ENCODE measurements around the gene TCN2.
"Not testable (repeated sequence)": the region's sequence is repeated elsewhere in the genome, so short reads cannot be mapped to it uniquely, and the experiment has no call there.

The TCN2 gene

GRCh38 chr22:30649430-30650007 is 42.5 kb downstream of the TCN2 start:
- DNase-seq, result peak; percentile 80

DNA sequence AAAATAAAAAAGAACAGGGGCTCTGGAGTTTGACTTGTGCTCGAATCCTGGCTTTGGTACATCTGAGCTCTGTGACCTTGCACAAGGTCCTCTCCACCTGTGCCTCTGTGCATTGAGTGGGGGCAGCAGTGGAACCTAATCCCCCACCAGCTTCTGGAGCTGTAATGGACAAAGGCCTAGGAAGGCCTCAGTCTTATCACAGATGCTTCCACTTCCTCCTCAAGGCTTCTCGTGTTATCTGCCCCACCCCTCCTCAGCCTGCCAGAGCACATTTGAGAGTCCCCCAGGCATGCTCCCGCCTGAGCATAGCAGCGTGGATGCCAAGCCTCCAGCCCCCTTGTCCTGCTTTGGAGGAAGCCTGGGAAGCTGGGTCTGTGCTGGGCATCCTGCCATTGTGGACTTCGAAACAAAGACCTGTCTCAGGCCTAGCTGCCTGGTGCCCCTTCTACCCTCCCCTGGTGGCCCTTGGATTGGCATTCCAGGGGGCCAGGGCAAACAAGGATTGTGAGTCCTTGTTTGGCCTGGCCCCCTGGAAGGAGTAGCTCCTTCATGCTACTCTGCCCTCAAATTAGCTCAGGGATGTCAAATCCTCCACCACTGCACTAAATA is 43.6 kb downstream of the TCN2 start:
- no peak for DNase-seq

- no peak for DNase-seq
These were observed 45.9 kb downstream of the TCN2 start for GRCh38 chr22:30652852-30653251.

DNA sequence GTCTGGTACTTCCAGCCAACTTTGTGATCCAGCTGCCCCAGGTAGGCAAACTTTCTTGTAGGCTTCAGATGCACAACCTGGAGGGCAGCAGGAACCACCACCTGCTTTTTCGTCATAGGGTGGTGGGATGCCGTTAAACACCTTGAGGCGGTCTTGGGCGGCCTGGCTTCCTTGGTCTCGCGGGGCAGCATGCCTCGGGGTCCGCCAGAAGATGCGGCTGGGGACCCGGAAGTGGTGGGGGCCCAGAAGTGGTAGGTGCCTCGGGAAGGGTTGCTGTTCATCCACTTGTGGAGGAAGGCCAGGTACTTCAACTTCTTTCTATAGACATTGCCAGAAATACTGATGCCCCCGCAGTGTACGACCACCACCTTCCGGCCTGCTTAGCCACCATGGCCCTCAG is 47.4 kb downstream of the TCN2 start:
- DNase-seq, result no peak

- no peak for DNase-seq
These were observed 48.6 kb downstream of the TCN2 start for GRCh38 chr22:30655532-30655931.

GRCh38 chr22:30662040-30662439 is 55.1 kb downstream of the TCN2 start:
- DNase-seq, result no peak

DNA sequence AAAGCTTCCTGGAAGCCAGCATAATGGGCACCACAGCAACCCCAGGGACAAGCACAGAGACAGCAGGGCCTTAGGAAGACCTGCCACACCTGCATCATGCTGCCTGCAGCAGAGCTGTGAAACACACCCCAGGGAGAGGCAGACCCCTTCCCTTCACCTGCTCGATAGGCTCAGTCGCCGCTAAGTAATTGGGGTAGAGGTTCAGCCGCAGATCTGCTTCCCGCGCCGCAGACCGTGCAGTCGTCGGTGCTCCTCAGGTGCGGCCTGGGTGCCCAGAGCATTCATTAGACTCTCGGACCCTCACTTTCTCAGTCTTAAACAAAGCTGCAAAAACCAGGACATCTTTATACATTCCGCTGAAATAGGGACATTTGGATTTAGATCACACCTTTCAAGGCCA is 57.8 kb downstream of the TCN2 start:
- no peak for DNase-seq

DNA sequence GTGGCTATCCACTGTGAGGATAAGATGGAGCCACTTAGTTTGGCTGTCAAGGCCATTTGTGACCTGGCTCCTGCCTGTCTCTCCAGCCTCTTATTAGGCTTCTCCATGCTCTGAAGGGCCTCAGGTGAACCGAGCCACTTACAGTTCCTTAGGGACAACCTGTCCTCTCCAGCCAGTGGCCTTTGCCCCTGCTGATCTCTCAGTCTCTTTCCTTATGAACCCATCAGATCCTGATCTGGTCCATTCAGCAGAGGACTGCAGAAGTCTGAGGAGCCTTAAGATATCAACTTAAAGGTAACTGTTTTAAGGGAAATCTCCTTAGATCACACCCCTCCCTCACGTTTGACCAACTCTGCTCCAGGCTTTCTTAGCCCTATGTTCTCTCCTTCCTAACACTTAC is 58.3 kb downstream of the TCN2 start:
- no peak for DNase-seq

DNA sequence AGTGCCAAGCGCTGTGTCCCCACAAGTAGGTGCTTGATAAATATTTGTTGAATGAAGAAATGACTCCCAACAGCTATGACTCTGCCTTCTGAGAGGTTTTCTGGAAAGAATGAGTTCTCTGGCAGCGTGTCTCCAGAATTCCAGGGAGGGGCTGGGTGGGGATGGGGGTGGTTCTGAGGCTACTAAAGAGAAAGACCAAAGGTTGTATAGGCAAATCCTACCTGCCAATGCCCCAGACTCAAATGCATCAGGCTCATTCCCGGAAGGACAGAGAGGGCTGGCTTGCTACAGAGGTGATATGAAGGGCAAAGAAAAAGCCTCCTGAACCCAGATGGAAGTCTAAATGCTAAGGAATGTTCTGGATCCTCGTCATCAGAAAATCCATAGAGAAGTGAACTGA is 58.8 kb downstream of the TCN2 start:
- no peak for DNase-seq

GRCh38 chr22:30667107-30667493 is 60.1 kb downstream of the TCN2 start:
- no peak for DNase-seq

GRCh38 chr22:30667494-30668385 is 60.8 kb downstream of the TCN2 start, which contains the start of gene DUSP18:
Gene DUSP18 (minus strand): TSS chr22:30667875. CDS start chr22:30664003, 3,872 bp downstream.
- DNase-seq, result peak; percentile 92

GRCh38 chr22:30668386-30668710 is 61.4 kb downstream of the TCN2 start:
- no peak for DNase-seq

GRCh38 chr22:30671071-30671470 is 64.1 kb downstream of the TCN2 start:
- DNase-seq, result no peak

- no peak for DNase-seq
These were observed 66.2 kb downstream of the TCN2 start for GRCh38 chr22:30673136-30673535.

GRCh38 chr22:30674482-30674881 is 67.5 kb downstream of the TCN2 start:
- DNase-seq, result no peak

DNA sequence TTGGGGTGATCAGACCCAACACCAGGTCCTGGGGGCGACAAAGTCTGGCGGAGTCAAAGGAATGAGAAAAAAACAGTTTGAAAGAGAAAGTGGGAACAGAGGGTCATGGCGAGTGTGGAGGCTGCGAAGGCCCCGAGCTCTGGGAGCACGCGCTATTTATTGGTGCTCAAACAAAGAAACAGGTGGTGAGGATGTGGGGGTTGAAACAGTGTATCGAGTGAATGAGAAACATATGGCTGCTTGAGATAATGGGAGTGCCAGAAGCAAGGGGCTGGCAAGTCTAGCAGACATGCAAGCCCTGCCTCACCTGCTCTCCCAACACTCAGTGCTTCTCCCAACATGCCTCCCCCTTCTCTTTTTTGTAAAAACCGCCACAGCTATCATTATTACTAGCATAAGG is 68.5 kb downstream of the TCN2 start:
- no peak for DNase-seq

DNA sequence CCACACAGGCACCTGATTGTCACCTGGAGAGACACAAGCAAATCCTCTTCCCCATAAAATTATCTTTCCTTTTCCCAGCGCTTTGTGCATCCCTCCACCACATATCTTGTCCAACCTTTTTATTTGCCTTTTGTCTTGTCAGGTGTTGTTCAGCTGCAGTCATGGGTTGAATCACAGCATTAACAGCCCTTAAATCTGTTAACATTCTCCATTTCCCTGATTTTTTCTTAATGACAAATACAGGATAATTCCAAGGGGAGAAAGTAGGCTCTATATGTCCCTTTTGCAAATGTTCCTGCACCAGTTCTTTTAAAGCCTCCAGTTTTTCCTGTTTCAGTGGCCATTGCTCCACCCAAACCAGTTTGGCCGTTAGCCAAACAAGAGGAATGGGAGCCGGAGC is 69.6 kb downstream of the TCN2 start:
- not testable (repeated sequence) for DNase-seq

Data from CD4-positive, alpha-beta T cell treated with Interleukin-6 for 4 hours (primary cell).